ENCODE data around the gene TMEM181.
A peak's percentile ranks its signal among the peaks of the same experiment; 100 is the strongest.
"Not testable (repeated sequence)": the region's sequence is repeated elsewhere in the genome, so short reads cannot be mapped to it uniquely, and the experiment has no call there.

The TMEM181 gene

GRCh38 chr6:158643836-158644230 is 83.9 kb downstream of the TMEM181 start:
- DNase-seq: no peak

DNA sequence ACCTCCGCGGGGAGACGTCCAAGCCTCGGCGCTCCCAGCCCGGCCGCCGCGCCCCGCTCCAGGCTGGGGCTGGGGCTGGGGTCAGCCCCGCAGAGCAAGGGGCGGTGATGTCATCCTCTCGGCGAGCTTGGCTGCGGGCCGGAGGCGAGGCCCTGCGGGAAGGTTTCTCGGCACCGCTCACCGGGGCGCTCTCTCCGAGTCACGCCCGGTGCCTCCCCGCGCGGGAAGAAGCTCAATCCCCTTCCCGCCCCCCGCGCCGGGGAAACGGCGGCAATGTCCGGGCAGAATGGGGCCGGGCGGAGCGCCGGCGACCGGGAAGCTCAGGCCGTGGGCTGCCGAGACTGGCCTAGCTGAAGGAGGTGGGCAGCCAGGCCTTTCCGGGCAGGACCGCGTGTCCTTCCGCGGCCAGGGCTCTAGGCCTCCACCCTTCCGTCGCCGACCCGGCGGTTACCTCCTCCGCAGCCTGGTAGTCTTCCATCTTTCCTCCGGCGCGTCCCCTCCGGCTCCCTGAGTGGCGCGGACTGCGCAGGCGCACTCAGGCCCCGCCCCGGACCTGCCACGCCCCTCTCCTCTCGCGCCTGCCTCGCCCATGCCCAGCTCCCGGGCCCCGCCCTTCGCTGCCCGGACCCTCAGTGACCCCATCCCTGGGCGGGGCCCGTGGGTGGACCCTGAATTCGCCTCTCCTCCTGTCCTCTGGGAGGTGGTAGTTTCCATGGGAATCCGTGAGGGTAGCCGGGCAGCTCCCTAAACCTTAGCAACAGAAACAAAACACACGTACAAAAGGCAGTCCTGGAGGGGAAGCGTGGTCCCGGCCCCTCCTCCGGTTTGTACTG is 84.6 kb downstream of the TMEM181 start, which contains the start of gene DYNLT1:
TSS of gene DYNLT1 (minus strand) at position 513 of the 833 bp plus-strand sequence. CDS start at position 478, 35 bp downstream.
- peak; percentile 84 to 90 for DNase-seq

GRCh38 chr6:158645064-158646022 is 85.5 kb downstream of the TMEM181 start:
- DNase-seq: no peak

- DNase-seq: no peak
Observed at GRCh38 chr6:158646023-158646910, 86.4 kb downstream of the TMEM181 start.

- DNase-seq: no peak
Observed at GRCh38 chr6:158647501-158647900, 87.6 kb downstream of the TMEM181 start.

- no peak for DNase-seq
Observed at GRCh38 chr6:158648682-158649131, 88.8 kb downstream of the TMEM181 start.

DNA sequence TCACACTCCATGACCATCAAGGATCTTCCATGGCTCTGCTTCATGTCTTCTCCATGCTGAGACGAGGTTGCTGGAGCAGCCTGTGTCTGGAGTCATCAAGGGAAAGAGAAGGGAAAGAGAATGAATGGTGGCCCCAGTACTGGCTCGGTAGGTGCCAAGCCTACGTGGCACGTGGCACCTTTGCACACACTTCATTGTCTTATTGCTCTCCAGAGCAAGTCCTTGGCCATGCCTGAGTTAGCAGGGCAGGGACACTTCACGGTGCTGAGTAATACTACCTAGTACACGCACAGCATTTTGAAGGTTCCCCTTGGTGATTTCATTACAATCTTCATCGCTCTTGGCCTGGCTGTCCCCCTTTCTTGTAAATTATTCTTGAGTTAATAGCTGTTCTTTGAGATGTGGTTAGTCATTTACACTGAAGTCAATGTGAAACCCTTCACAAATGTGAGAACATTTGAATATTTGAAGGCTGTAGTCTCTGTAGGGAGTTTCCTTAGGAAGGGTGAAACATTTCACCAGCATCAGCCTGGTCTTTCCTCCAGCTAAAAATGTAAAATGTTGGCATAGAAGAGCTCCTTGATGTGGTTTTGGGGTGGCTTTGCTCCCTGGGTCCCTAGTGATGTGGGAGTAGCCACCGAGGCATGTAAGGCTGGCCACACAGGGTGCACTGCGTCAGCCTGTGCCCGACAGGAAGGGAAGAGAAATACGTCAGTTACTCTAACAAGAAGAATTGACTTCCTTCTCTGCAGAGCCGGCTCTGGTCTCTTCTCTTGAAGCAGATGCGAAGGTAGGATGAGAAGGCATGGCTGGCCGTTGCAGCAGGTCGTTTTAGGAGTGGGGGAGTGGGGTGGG is 89.6 kb downstream of the TMEM181 start, which contains the start of gene SYTL3:
TSS of gene SYTL3 (plus strand) at position 766 of the 855 bp plus-strand sequence. CDS start 13,215 bp downstream, outside the sequence.
- peak; percentile 61 to 71 for DNase-seq

DNA sequence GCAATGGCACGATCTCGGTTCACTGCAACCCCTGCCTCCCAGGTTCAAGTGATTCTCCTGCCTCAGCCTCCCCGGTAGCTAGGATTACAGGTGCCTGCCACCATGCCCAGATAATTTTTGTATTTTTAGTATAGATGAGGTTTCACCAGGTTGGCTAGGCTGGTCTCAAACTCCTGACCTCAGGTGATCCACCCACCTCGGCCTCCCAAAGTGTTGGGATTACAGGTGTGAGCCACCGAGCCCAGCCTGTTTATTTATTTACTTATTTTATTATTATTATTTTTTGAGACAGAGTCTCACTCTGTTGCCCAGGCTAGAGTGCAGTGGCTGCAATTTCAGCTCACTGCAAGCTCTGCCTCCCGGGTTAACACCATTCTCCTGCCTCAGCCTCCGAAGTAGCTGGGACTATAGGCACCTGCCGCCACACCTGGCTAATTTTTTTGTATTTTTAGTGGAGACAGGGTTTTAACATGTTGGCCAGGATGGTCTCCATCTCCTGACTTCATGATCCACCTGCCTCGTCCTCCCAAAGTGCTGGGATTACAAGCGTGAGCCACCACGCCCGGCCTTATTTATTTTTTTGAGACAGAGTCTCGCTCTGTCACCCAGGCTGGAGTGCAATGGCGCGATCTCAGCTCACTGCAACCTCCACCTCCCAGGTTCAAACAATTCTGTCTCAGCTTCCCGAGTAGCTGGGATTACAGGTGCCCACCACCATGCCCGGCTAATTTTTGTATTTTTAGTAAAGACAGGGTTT is 92.3 kb downstream of the TMEM181 start:
- not testable (repeated sequence) for DNase-seq

DNA sequence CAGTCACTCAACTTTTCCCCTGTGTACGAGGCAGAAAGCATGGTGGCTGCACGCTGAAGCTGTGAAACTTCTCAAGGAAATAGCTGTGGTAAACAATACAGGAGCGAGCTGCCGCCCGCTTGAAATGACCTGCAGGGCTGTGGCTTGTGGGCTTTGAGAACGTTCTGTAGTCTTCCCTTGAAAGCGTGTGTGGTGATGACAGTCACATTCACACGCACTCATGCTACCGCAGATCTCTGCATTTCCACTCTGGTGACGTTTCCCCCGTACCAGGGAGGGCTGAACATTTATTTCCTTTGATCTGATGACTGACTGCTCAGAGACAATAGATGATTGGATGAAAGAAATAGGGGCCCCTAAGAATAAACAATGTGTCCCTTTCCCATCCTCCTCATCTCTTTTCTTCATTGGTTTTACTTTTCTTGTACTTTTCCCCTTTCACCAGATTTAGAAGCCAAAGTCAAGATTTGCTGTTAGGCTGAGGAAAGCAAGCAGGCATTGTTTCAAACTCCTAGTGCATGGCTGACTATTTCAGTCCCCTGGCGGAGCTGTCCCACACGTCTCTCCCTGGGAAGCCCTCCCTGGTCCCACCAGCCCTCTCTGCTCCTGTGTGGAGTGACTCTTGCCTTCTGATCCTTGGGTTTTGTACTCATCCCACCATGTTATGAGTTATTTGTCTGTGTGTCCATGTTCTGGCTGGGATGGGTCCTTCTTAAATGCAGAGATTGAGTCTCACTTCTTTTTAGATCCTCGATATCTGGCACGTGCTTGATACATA is 93.9 kb downstream of the TMEM181 start:
- peak; percentile 64 to 91 for DNase-seq

- no peak for DNase-seq
Observed at GRCh38 chr6:158654498-158654897, 94.6 kb downstream of the TMEM181 start.

DNA sequence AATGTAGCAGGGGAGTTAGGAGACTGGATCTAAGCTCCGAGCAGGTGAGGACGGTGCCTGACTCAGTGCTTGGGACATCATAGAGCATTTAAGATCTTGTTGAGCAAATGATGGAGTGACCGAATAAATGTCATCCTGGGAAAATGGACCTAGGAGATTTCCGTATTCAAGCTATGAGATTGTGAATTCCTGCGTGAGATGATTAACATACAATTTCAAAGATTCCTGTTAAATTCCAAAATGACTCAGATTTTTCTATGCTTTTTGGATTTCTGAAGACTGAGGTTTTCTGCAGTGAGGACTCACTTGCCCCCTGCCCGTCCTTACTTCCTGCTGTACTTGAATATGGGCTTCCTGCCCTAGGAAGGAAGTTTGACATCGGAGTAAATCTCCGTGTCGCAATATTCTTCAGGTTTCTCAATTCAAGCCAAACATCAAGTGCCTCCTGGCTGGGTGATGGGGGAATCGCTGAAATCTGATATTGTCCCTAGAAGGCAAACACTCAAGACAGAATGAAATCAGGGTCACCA is 95.1 kb downstream of the TMEM181 start:
- DNase-seq: no peak

DNA sequence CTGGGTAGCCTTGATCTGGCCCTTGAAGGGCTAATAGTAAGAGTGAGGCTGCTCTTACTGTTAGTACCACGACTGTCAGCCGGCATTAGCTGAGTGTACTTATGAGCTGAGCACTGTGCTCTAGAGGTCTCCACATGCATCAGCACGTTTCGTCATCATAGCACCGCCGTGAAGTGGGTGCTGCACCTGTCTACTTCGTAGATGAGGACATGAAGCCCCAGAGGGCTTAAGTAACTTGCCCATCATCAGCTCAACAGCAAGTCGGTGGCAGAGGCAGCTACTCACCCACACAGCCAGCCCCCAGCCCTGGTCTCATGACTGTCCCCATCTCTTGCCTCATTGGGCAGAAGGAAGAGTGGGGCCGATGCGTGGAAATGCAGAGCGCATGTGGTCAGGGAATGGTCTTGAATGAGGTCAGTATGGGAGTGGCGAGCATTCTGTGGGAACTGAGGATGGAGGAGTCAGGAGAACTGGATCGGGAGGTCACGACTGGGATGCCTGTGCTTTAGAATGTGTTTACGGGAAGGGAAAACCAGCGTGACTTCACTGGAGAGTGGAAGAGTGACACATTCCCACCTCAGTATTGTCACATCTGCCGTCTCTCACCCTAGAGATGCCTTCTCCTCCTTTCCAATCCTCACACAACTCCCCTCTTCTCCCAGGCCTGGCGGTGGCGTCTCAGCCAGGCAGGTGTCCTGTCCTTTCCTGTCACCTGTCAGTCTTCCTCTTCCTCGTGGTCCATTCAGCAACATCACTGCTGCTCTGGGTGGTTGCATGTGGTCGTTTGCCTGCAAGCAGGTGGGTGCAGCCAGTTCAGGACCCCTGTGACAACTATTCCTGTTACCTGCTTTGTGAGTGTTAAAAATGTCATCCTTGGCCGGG is 95.9 kb downstream of the TMEM181 start:
- no peak for DNase-seq

GRCh38 chr6:158656986-158657385 is 97.1 kb downstream of the TMEM181 start:
- not testable (repeated sequence) for DNase-seq

GRCh38 chr6:158660333-158660754 is 100.5 kb downstream of the TMEM181 start:
- DNase-seq: peak in 1 of 2 experiments; percentile 48

DNA sequence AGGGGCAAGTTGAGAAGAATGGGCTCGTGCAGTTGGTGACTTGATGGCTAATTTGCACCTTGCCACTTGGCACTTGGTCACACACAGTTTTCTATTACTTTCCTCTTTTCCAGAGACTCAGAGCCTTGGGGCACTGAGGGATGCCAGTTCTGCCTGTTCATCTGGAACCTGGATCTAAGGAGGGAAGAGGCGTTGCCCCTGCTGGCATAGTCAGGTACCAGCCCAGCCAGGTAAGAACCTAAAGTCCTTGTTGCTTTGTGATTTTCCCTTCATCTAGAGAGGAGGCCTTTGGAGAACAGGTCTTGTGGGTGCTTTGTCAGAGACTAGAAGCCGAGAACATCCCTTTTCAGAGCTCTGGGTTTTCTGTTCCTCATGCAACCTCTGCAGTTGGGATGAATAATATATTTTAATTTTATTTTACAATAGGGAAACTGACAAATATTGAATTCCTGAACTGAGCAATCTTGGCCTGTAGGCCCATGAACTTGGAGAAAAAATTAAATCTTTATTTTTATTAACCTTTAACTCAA is 101.3 kb downstream of the TMEM181 start:
- no peak for DNase-seq

- DNase-seq: no peak
Observed at GRCh38 chr6:158662607-158662953, 102.7 kb downstream of the TMEM181 start.

DNA sequence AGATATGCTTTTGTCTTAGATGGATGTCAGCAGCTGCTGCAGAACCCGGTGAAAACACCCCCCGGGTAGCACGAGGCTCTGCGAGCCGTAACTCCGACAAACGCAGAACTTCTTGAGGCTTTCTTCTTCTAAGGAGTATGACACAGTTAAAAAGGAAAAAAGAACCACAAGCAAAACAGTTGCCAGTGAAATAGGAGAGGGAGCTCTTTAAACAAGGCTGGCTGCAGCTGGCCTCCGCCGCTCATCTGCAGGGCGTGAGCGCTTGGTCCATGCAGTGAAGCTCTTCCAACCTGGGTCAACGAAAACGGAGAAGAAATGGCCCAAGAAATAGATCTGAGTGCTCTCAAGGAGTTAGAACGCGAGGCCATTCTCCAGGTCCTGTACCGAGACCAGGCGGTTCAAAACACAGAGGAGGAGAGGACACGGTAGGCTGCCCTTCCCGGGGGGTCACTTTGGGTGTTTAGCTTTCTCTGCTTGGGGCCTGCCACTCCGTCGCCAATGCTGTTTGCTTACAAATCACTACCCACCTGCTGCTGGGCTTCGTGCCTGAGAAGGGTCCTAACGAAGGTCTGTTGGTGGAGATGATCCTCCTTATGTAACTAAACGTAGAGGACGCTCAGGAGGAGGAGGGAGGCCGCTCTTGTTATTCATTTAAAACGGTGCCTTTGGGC is 103.2 kb downstream of the TMEM181 start:
- no peak for DNase-seq
